PFSK-1 (cell line): ENCODE measurements around the gene INPP4A.

Source experiments
- FOXP2 ChIP-seq: optimal IDR thresholded peaks from 2 replicates; pipeline ENCODE3; 2011; ENCODE audit warnings: borderline replicate concordance, control low read depth, inconsistent platforms; ENCODE audit not compliant: insufficient read depth; ENCODE audit errors: extremely low read length, extremely low read depth
- POLR2AphosphoS5 ChIP-seq: IDR thresholded peaks from 2 replicates; pipeline ENCODE4 v1.6.1; 2012; ENCODE audit warnings: low read depth, mild to moderate bottlenecking, control low read depth, low read length, moderate library complexity
- SIN3A ChIP-seq: IDR thresholded peaks from 2 replicates; pipeline ENCODE4 v1.6.1; 2012; ENCODE audit warnings: mild to moderate bottlenecking, low read length, moderate library complexity, borderline replicate concordance; ENCODE audit not compliant: insufficient read depth
- TAF1 ChIP-seq: IDR thresholded peaks from 2 replicates; pipeline ENCODE4 v1.6.1; 2012; ENCODE audit warnings: low read length, control low read depth, borderline replicate concordance; ENCODE audit not compliant: insufficient read depth
- TF ChIP-seq, protein P1 (sequence below), 2 experiments: IDR thresholded peaks; 2 replicates each; pipeline versions ENCODE4 v1.6.1 to v1.8.0; 2011 to 2012; ENCODE audit warnings: low read depth in 2 of 2, low read length in 2 of 2, control low read depth in 1 of 2, inconsistent platforms in 1 of 2, mild to moderate bottlenecking in 1 of 2, moderate library complexity in 1 of 2; ENCODE audit not compliant: insufficient read depth in 1 of 2

Gene INPP4A

DNA sequence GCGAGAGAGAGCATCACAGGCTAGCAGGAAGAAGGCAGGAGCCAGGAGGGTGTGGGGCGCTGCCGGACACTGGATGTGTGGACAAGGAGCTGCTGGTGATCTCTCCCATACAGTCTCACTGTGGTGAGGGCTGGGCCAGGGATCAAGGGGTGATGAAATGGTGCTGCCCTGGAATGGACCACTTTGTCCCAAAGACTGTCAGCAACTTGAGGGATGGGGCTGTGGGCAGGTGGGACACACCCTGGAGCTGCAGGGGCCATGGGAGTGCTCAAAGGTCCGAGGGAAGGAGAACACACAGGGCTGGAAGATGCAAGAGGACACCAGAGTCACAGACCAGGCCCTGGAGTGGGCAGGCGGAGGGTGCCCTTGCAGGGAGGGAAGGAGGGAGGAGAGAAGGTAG lies 125.7 kb downstream of the INPP4A start:
- no peak for TF ChIP-seq SIN3A
- TF ChIP-seq TAF1: no peak

DNA sequence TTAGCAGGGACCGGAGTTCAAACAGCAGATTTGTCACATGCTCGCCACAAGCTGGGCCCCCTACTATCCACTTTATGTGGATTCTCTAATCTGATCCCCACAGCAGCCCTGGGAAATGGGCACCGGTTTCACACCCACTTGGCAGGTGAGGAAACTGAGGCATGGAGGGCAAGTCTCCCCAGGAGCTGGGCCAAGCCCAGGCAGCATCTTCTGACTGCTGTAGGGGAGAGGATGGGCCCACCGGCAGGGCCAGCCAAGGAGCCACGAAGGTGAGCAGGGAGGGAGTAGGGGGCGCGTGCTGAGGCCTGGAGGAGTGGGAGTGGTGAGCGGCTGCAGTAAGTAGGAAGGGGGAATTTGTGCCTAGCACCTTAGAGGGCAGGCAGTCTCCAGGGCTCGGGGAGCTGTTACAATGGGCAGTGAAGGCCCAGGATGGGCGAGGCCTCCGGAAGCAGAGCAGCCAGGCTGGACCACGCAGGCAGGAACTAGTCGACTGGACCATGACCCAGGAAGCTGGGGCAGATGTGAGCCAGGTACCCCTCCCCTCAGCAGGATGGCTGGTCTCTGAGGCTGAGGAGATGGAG lies 126.6 kb downstream of the INPP4A start:
- TF ChIP-seq TAF1 (no peak), FOXP2 (no peak), SIN3A (no peak), POLR2AphosphoS5 (no peak)
- TF ChIP-seq, protein P1, sequence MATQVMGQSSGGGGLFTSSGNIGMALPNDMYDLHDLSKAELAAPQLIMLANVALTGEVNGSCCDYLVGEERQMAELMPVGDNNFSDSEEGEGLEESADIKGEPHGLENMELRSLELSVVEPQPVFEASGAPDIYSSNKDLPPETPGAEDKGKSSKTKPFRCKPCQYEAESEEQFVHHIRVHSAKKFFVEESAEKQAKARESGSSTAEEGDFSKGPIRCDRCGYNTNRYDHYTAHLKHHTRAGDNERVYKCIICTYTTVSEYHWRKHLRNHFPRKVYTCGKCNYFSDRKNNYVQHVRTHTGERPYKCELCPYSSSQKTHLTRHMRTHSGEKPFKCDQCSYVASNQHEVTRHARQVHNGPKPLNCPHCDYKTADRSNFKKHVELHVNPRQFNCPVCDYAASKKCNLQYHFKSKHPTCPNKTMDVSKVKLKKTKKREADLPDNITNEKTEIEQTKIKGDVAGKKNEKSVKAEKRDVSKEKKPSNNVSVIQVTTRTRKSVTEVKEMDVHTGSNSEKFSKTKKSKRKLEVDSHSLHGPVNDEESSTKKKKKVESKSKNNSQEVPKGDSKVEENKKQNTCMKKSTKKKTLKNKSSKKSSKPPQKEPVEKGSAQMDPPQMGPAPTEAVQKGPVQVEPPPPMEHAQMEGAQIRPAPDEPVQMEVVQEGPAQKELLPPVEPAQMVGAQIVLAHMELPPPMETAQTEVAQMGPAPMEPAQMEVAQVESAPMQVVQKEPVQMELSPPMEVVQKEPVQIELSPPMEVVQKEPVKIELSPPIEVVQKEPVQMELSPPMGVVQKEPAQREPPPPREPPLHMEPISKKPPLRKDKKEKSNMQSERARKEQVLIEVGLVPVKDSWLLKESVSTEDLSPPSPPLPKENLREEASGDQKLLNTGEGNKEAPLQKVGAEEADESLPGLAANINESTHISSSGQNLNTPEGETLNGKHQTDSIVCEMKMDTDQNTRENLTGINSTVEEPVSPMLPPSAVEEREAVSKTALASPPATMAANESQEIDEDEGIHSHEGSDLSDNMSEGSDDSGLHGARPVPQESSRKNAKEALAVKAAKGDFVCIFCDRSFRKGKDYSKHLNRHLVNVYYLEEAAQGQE (IDR thresholded peaks at IDR 0.05; ENCODE audit: insufficient read depth in 1 of 2, low read depth in 2 of 2, low read length in 2 of 2): no peak

DNA sequence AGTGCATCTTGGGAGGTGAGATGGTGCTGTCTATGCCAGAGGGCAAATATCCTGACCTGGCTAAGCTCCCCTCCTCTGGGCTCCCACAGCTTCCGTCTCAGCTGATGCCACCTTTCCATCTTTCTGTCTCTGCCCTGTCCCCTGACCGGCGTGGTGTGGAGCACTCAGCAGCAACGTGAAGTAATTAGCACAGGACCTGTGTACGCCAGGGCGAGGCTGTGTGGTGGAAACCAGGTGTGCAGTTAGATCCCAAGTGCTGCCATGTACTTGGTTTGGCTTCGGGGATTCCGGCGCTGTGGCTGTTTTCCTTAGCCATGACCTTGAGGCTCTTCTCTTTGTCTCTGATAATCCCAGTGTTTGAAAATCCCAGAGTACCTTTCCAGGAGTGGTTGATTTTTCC lies 127.1 kb downstream of the INPP4A start:
- TF ChIP-seq, protein P1 (IDR thresholded peaks at IDR 0.05; ENCODE audit: insufficient read depth in 1 of 2, low read depth in 2 of 2, low read length in 2 of 2): no peak
- TF ChIP-seq TAF1: no peak
- TF ChIP-seq FOXP2: no peak
- TF ChIP-seq SIN3A: no peak
- no peak for TF ChIP-seq POLR2AphosphoS5

GRCh38 chr2:98572211-98572610 lies 127.6 kb downstream of the INPP4A start:
- TF ChIP-seq, protein P1 (IDR thresholded peaks at IDR 0.05; ENCODE audit: insufficient read depth in 1 of 2, low read depth in 2 of 2, low read length in 2 of 2): no peak
- no peak for TF ChIP-seq SIN3A
- TF ChIP-seq FOXP2: no peak
- no peak for TF ChIP-seq TAF1
- no peak for TF ChIP-seq POLR2AphosphoS5

- TF ChIP-seq POLR2AphosphoS5 (no peak), FOXP2 (no peak), TAF1 (no peak), SIN3A (no peak)
- TF ChIP-seq, protein P1 (IDR thresholded peaks at IDR 0.05; ENCODE audit: insufficient read depth in 1 of 2, low read depth in 2 of 2, low read length in 2 of 2): no peak
Measured at GRCh38 chr2:98572676-98573075, 128.0 kb downstream of the INPP4A start.

- TF ChIP-seq SIN3A: no peak
- TF ChIP-seq POLR2AphosphoS5: no peak
- TF ChIP-seq, protein P1 (IDR thresholded peaks at IDR 0.05; ENCODE audit: insufficient read depth in 1 of 2, low read depth in 2 of 2, low read length in 2 of 2): no peak
- TF ChIP-seq TAF1: no peak
- no peak for TF ChIP-seq FOXP2
Measured at GRCh38 chr2:98573426-98573825, 128.8 kb downstream of the INPP4A start.
